NCI-H1694 treated with DMSO at 0.1 percent for 48 hours (cell line): ENCODE data around the gene NFATC1.

Source experiments
- DNase-seq: peaks from one replicate; lab custom pipeline; 2025; lab: John Stamatoyannopoulos, UW

The NFATC1 gene

DNA sequence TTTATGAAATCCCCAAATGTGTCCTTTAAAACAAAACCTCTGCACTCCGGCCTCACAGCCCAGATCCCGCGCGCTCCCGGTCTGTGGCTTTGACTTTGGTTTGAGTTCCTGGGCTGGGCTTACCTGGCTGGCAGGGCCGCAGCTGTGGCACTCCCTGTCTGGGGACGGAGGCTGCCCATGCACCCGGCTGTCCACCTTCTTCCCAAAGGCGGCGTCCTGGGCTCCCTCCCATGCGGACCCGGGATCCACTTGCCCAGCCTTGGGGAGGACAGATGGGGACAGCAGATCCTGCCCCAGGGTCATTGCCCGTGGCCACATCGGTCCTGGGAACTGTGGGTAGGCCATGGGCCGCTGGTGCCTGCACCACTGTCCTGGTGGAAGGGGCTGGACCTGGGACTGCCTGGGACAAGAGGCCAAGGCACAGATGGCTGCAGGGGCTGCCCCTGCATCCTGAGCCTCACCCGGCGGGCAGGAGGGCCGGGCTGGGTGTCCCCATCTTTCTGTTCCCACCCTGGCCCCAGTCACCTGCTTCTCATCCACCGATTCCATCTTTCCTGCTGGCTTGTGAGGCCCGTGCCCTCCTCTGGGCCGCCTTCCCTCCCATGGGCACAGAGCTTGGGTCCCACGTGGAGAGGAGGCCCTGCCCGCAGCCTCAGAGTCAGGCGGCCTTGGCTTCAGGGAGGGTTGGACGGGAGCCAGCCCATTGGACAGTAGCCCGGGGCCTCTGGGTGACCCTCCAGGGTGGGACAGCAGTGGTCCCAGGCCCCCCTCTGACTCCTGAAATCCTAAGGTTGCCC, 27.7 kb downstream of the NFATC1 start:
- DNase-seq: no peak

DNA sequence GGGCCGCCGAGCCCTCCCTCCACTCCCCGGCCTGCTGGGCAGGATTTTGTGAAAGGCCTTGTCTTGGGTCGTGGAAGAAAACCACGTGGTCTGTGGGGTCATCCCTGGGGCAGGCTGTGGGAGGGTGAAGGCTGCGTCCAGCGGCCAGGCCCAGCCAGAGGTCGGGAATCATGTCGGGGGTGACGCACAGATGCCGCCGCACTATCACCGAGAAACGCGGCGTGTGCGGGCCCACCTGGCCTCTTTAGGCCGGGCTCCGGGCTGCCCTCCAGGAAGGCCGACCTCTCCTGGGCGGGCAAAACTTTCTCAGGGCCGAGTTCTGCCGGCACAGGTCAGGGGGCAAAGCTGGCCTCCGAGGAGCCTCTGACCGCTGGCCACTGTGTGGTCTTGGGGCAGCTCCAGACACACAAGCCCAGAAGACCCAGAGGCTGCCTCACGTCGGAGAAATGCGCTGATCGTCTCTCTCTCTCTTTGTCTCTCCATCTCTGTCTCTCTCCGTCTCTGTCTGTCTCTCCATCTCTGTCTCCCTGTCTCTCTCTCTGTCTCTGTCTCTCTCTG, 28.4 kb downstream of the NFATC1 start:
- DNase-seq: no peak

DNA sequence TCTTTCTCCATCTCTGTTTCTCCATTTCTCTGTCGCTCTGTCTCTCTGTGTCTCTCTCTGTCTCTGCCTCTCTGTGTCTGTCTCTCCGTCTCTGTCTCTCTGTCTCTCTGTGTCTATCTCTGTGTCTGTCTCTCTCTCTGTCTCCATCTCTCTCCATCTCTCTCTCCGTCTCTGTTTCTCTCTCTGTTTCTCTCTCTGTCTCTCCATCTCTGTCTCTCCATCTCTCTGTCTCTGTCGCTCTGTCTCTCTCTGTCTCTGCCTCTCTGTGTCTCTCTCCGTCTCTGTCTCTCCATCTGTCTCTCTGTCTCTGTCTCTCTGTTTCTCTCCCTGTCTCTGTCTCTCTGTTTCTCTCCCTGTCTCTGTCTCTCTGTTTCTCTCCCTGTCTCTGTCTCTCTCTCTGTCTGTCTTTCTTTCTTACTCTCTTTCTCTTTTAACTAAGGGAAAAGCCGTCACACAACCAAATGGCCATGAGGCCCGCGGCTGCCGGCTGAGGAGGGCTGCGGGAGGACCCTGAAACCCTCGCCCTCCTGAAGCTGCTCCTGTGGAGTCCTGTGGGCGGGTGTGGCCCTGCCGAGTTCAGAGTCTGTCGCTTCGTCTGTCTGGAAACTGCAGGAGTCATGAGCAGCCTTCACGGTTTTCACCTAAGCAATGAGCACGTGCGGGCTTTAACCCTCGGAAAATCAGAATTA, 29.3 kb downstream of the NFATC1 start:
- no peak for DNase-seq

DNA sequence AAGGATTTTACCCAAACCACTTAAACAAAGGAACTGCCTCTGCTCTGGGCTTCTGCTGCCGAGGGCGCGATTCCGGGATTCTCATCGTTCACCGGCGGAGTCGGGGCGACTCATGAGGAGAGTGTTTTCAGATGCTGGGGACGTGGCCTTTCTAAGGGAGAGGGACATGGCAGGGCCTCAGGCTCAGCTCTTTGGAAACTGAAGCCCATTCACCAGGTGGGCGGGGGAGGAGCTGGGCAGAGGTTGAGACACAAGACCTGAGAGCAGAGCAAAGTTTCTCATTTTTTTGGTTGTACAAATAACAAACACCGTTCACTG, 29.8 kb downstream of the NFATC1 start:
- DNase-seq: no peak

DNA sequence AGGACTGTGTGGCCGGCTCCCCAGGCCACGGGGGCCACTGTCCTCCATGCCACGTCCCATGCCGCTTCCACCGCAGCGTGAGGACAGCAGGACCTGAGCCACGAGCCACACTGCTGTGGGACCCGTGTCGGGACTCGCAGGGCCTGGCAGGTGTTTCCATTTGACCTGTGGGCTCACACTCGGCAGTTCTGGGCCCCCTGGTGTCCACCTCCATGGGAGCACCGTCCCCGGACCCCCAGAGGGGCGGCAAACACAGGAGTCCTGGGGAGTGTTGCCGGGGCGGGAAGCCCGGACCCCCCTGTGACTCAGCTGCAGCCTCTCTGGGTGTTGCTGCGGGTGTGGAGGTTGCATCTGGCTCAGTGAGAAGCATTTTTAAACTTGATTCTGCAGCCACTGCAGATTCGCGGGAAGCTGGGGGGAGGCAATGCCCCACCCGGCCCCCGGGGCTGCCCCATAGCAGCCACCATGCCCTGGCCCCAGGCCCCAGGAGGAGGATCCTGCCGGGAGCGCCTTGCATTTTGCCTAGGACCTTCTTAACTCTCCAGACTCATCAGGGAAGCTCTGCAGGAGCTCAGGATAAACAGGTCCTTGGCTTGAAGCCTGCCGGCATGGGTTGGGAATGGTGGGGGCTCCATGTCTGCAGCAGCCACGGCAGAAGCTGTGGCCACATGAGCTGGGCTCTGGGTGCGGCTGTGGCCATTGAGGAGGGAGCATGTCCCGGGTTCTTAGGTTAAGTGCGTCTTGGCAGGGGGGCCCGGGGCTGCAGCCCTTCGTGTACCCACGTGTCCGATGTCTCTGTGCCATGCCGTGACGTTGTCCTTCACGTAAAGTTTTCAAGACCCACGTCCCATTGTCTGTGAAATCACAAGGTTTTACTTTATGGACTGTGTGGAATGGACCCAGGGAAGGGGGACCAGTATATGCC, 30.9 kb downstream of the NFATC1 start:
- no peak for DNase-seq

DNA sequence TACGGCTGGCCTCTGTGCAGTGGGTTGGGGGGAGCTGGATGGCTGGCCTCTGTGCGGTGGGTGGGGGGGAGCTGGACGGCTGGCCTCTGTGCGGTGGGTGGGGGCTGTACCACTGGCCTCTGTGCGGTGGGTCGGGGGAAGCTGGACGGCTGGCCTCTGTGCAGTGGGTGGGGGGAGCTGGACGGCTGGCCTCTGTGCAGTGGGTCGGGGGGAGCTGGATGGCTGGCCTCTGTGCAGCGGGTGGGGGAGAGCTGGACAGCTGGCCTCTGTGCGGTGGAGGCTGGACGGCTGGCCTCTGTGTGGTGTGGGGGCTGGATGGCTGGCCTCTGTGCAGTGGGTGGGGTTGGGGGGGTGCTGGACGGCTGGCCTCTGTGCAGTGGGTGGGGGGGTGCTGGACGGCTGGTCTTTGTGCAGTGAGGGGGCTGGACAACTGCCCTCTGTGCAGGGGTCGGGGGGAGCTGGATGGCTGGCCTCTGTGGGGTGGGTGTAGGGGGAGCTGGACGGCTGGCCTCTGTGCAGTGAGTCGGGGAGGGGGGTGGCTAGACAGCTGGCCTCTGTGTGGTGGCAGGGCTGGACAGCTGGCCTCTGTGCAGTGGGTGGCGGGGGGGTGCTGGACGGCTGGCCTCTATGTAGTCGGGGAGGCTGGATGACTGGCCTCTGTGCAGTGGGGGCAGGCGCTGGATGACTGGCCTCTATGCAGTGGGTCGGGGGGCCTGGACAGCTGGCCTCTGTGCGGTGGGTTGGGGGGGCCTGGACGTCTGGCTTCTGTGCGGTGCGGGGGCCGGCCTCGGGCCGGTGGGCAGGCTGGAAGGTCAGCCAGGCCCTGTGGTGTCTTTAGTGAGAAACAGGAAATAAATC, 31.9 kb downstream of the NFATC1 start:
- no peak for DNase-seq

DNA sequence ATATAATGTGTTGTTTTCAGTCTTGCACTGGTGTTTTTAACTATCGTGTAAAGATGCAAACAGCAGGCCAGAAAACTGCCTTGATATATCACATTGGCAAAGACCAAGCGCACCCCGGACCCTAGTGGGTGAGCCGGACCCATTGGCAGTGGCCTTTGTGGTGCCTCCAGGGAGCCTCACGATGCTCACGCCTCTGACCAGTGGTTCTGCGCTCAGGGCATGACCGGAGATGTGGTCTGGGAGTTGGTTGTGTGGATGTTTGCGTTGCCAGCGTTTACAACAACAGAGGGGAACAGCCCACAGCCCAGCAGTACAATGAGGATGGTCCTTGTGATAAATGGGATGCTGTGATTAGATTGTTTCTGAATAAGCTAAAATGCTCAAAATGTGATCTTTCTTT, 32.6 kb downstream of the NFATC1 start:
- DNase-seq: no peak

DNA sequence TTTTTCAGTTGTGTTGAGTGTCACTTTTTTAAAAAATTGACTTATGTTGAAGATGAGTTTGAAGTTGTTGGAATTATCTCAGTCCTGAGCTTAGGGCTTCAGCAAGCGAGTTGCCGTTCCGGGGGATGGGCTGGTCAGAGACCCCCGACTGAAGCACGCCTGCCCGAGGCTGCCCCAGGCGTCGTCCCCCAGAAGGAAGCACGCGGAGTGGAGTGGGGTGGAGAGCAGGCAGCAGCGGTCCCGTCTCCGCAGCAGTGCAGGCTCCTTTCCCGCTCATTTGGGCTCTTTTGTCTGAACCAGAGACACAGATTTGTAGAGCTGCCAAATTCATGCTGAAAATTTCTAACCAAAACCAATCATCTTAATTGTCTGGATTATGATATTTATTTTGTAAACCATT, 33.7 kb downstream of the NFATC1 start:
- DNase-seq: no peak

DNA sequence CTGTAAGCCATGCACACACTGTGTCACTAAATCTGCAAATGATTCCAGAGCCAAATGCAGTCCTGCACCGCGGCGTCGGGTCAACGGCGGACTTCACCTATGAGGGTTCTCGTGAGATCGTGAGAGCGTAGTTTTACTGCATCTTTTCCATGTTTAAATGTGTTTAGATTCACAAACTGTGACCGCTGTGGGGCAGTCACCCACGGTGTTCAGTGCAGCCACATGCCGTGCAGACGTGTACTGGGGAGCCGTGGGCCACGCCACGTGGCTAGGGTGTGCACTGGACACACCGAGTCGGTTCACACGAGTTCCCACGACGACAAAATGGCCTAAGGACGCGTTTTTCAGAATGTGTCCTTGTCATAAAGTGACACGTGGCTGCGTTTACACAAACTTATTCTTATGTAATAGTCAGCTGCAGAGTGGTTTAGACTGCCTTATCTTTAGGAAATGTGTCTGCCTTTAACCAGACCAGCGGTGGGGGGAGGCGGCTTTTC, 34.1 kb downstream of the NFATC1 start:
- no peak for DNase-seq

DNA sequence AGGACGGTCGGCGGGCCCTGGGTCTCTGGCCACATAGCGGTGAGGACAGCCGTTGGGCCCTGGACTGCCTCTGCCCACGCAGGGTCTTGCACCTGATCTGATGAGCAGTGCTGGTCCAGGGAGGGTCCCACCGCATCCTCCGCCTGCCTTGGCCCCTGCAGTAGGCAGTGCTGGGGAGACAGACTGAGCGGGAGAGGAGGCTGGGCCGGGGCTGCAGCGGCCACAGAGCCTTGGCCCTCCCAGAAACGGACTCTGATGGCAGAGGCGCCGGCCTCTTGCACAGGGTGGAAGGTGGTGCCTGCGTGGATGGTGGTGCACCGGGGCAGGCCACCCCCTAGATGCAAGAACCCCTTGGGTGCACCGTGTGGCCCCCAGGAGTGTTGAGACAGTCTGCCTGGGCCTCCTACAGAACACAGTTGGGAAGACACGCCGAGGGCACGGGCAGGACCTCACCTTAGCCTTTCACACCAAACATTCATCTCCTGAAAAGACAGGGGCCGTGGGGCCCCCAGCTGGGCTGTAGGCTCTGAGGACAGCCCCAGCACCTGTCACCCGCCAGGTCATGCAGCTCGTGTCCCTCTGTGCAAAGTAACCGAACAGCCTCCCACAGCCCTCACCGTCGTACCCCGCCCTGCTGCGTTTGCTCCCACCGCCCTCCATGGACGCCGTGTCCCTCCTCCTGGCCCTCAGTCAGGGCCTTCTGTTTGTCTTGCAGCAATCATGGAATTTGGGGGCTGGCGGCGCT, 36.8 kb downstream of the NFATC1 start:
- DNase-seq: no peak

DNA sequence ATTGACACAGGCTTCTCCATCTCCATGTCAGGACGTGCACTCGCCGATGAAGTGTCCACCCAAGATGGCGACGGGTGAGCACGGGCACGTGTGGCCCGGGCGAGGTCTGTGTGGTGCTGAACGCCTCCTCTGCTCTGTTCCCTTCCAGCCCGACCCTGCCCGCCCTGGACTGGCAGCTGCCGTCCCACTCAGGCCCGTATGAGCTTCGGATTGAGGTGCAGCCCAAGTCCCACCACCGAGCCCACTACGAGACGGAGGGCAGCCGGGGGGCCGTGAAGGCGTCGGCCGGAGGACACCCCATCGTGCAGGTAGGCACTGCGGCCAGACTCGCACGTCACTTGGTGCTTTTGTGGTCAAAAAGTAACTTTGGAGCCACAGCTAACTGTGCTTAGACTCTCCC, 37.7 kb downstream of the NFATC1 start:
- no peak for DNase-seq

DNA sequence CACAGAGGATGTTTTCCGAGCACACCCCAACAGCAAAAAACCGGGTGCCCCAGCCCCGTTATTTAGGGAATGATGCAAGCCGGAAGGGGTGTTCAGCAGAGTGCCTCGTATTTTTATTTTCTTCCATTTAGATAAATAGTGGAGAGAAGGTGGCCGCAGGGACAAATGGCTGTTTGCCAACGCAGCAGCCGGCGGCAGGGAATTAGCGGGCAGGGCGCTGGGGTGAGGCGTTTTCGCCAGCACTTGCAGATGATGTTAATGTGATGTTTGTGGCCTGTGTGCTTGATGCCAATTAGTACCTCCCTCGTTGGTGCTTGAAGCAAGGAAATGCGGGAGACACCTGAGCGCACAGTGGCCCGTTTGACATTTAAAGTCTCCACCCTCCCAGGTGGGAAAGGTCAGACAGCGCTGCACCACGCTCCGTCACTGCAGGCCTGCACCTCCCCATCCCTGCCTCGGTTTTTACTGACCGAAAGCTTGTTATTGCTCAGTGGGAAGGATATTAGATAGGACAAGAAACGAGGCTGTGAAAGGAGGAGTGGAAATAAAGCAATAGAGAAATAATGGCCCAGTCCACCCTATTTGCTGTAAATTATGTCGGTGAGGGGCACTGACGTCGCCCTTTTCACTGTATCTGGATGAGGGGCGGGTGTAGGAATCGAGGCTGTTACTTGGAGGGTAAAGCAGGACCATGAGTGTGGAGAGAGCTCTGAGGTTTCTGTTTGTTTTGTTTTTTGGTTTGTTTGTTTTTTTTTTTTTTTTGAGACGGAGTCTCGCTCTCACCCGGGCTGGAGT, 39.1 kb downstream of the NFATC1 start:
- DNase-seq: peak; percentile 12

DNA sequence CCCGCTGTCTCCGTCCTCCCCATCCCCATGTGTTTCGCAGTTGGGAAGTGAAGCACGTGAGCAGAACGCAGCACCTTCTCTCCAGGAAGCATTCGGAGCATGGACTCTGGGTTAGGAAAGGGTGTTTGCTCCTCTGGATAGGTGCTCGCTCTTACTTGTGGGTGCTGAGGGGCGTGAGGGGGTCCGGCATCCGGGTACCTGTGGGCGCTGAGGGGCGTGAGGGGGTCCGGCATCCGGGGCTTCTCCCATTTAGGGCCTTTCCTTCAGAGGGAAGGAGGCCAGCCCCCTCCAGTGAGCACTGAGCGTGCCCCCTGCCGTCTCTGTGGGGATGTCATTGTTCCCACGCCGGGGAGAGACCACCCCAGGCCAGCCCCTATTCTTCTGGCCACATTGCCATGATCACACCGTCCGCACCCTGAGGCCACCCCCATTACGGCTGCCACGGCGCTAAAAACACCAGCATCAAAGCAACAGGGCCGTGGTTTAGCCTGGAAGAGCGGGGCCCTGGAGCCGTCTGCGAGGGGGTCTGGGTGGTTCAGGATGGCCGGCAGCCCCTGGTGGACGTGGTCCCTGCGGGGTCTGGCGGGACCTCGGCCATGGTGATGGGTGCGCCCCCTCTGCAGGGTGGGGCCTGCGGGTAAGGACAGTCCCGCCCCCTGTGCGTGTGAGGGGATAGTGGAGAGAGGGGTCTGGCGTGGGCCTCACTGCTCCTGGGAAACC, 41.0 kb downstream of the NFATC1 start:
- no peak for DNase-seq

DNA sequence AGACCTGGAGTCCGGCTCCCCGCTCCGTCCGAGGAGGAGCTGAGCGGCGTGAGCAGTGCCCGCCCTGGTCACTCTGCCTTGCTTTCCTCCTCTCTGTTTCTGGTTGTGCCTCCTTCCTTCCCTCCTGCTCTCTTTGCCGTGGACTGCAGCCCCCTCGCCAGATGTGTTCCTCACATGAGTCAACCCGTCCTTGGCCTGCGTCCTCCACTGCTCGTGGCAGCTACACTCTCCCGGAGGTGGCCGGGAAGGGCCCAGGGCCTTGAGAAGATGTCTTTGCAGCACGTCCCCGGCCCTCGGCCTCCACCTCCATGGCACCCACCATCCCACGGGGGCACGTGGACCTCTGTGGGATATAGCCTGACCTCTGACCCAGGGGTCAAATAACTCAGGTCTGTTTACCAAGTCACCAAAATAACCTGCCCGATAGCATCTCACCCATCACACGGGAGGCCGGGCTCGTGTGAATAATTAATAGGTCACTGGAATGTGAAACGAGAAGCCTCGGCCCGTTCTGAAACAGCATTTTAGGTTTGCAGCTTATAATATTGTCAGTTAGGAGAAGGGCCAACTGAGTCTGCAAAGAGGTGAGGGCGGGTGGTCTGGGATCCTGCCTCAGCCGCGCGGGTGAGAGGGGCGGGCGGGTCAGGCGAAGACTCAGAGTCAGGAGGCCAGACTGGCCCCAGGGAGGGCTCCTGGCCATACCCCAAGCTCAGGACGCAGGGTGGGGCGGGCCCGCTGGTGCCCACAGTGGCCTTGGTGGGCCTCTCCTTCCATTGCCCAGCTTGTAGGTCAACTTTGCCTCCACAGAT, 42.6 kb downstream of the NFATC1 start:
- DNase-seq: no peak

DNA sequence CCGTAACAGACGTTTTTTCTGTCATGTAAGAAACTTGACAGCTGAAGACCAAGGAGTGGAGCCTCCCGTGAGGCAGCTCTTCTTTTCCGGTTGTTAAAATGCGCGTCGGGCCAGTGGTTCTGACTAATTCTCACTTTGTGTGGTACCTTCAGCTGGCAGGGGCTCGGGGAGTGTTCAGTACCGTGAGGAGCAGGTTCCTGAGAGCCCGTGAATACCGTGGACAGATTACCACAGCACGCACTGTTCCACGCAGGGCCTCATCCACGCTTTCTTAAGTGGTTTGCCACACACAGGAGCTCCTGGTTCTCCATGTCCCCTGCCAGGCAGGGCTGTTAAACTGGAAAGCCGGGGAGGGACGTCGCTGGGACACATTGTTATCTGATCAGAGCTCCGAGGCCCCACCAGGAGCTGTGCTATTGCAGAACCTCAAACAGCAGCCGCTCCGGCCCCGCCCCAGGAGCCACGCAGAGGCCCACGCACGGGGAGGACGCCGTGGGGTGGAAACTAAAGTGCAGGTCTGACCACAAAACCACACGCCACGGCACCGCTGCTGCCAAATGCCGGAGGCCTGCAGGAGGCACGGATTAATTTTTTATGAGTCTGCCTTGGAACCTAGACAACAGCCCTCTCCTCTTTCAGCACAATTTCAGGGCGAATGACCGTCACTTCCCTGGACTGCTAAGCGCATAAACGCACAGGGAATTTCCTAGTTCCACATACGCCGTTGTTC, 43.3 kb downstream of the NFATC1 start:
- DNase-seq: no peak

DNA sequence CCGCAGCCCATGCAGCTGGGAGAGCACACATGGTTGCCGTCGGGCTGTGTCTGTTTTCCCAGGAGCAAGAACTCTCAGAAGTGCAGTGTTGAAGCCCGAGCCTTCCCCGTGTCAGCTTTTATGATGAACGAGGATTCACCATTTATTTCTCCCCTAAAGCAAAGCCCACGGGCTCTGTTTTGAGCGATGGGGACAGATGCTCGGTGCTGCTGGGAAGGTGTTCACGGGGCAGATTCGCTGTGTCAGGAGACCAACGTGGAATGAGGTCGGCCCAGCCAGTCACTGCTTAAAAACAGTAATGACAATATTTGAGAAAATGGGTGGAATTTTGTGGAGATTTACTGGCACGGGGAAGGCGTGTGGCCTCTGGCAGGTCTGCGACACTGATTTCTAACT, 43.9 kb downstream of the NFATC1 start:
- DNase-seq: no peak

DNA sequence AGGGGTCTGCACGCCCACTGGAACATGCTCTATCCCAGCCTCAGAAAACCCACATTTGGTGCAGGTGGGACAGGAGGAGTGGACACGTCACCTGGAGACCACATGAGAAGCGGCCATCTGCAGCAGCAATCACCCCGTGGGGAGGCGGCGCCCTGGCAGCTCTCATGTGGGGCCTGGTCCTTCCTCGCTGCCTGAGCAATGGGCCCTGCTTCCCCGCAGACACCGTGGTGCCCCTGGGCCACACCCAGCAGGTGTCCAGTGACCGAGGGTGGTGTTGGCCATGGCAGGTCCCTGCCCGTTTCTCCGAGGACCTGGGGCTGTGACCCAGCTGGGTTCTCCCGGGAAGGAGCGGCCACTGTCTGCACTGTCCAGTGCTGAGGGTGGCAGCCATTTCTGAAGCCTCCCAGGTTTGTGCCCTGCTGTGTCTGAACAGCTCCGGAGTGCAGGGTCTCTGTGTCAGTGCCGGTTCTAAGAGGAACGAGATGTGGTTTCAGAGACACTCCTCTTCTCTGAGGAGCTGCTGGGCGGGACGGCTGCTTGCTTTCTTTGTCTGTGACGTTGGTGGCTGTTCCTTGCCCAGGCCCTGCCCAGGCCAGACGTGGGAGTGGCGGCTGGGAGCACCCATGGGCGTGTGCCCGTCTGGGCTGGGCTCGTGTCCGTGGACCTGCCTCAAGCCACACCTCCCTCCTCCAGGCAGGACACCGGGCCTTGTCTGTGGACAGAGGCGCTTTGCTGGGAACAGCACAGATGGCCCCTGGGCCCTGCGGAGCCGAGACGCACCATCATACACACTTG, 44.8 kb downstream of the NFATC1 start:
- DNase-seq: no peak
